Subcutaneous abdominal adipose tissue (tissue), 5 donors: ENCODE measurements around the gene CCR6.
"Not testable (repeated sequence)": the region's sequence is repeated elsewhere in the genome, so short reads cannot be mapped to it uniquely, and the experiment has no call there.

Experiments used
- H3K27ac ChIP-seq: one replicate; pipeline ENCODE4 v1.7.0; 2013; ENCODE audit warnings: low read depth, mild to moderate bottlenecking, inconsistent platforms, low read length, moderate library complexity
- H3K27me3 ChIP-seq, 5 donors: one replicate each; pipeline ENCODE4 v1.7.0; 2013; ENCODE audit warnings: low read length in 5 of 5, inconsistent platforms in 1 of 5; ENCODE audit not compliant: control insufficient read depth in 5 of 5, insufficient read depth in 4 of 5
- H3K36me3 ChIP-seq, 5 donors: one replicate each; pipeline ENCODE4 v1.7.0; 2013; ENCODE audit warnings: low read length in 5 of 5; ENCODE audit not compliant: control insufficient read depth in 5 of 5, insufficient read depth in 5 of 5
- H3K4me1 ChIP-seq, 5 donors: one replicate each; pipeline ENCODE4 v1.7.0; 2013; ENCODE audit warnings: low read length in 5 of 5, mild to moderate bottlenecking in 3 of 5, moderate library complexity in 1 of 5; ENCODE audit not compliant: control insufficient read depth in 5 of 5, insufficient read depth in 5 of 5
- H3K4me3 ChIP-seq, 5 donors: one replicate each; pipeline ENCODE4 v1.7.0; 2013; ENCODE audit warnings: low read length in 5 of 5, low read depth in 1 of 5
- H3K9ac ChIP-seq, 5 donors: one replicate each; pipeline ENCODE4 v1.7.0; 2013; ENCODE audit warnings: low read length in 5 of 5, mild to moderate bottlenecking in 4 of 5, moderate library complexity in 3 of 5
- H3K9me3 ChIP-seq, 5 donors: one replicate each; pipeline ENCODE4 v1.7.0; 2013; ENCODE audit warnings: low read length in 5 of 5; ENCODE audit not compliant: control insufficient read depth in 5 of 5
- donor health status: healthy.
- donor health status: healthy.
- donor health status: healthy.
- donor health status: healthy.
- donor health status: healthy.

The CCR6 gene

DNA sequence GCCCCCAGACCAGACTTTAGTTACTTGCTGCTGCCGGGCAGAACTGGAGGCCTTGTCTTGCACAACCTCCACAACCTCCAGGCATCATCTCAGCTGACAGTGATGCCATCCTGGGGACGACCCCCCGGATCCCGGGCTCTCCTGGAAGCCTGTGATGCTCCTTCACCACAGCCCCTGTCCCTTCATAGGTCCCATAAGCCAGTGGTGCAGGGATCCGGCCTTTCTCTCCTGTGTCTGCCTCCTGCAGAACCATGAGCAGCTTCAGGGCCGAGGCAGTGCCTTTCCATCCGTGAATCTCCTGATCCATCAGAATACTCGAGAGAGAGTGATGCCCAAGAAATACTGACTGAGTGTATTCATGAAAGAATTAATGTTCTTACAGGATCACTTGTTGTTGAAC lies 57.2 kb downstream of the CCR6 start:
- H3K4me3 ChIP-seq, H3K27me3 ChIP-seq, H3K9ac ChIP-seq, H3K27ac ChIP-seq, H3K4me1 ChIP-seq, H3K36me3 ChIP-seq, H3K9me3 ChIP-seq: not testable (repeated sequence)

GRCh38 chr6:167181351-167181750 lies 58.5 kb downstream of the CCR6 start:
- not testable (repeated sequence) for H3K27ac ChIP-seq, H3K9ac ChIP-seq, H3K4me3 ChIP-seq, H3K36me3 ChIP-seq, H3K27me3 ChIP-seq, H3K4me1 ChIP-seq, H3K9me3 ChIP-seq

DNA sequence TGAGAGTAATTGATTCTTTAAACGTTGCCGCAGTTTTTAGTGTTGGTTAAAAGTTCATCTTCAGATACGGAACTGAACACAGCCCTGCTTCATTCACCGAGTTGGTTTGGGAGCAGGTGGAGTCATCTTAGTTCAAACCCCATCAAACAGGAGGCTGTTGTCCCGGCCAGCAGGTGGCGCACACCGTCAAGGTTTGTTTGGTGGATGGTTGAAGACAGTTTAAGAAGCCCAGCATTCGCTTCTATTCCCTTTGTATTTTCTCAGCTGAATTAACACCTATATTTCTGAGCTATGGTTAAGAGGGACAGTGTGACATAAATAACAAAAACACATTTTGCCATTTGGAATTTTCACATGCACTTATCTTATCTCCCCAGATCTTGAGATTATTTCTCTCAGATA lies 60.0 kb downstream of the CCR6 start:
- not testable (repeated sequence) for H3K27ac ChIP-seq, H3K4me3 ChIP-seq, H3K9ac ChIP-seq, H3K4me1 ChIP-seq, H3K27me3 ChIP-seq, H3K9me3 ChIP-seq, H3K36me3 ChIP-seq

DNA sequence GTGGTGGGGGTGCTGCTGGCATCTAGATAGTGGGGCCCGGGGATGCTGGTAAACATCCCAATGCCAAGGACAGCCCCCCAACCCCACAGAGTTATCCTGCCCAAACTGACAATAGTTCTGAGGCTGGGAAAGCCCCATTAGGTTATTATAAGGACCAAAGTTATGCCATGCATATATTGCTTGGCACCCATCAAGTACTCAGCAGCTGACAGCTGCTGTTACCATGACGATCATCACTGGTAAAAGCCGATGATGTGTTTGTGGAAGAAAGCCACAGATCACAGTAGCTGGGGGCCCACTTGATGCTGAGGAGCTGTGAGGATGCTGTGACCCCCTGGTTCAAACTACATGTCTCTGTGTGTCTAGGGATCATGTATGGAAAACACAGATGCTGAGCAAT lies 62.2 kb downstream of the CCR6 start:
- not testable (repeated sequence) for H3K9ac ChIP-seq, H3K36me3 ChIP-seq, H3K4me3 ChIP-seq, H3K27me3 ChIP-seq, H3K9me3 ChIP-seq, H3K4me1 ChIP-seq, H3K27ac ChIP-seq

DNA sequence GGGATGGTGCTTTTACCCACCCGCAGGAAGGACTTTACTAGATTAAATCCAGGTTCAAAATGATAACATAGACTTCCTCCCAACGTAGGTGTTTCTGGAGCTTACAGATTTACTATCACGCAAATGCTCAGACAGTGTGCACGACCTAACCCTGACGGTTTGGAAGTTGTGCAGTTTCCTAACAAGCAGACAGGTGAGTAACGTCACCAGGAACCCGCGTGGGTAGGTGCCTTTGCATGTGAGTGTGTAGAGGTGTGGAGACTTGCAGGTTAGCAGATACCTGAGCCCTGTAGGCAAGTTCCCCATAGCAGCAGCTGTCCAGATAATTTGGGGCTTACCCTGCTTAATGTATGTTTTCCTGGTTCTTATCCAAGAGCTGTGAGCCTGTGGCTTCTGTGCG lies 64.4 kb downstream of the CCR6 start:
- H3K36me3 ChIP-seq, H3K9ac ChIP-seq, H3K4me3 ChIP-seq, H3K9me3 ChIP-seq, H3K4me1 ChIP-seq, H3K27me3 ChIP-seq, H3K27ac ChIP-seq: not testable (repeated sequence)
